Measurements from ENCODE around the gene NUB1.
A peak's percentile ranks its signal among the peaks of the same experiment; 100 is the strongest.

NUB1 gene

GRCh38 chr7:151426441-151426903, 84.9 kb downstream of the NUB1 start:
- no peaks in the 10 kb centered on the region for H3K9me3 ChIP-seq (ENCODE audit: control insufficient read depth in 2 of 2, low read length in 2 of 2)
- no peak overlapping the region for H3K9ac ChIP-seq (ENCODE audit: low read length in 2 of 2)
- no peak overlapping the region for H3K27ac ChIP-seq (ENCODE audit: low read length)
- no peaks in the 10 kb centered on the region for H3K36me3 ChIP-seq (ENCODE audit: control insufficient read depth in 2 of 2, insufficient read depth in 2 of 2, low read length in 2 of 2)
- H3K4me1 ChIP-seq (ENCODE audit: control insufficient read depth, insufficient read depth, low read length), result peaks cover 8% of the 10 kb centered on the region
- peaks cover 0 to 3% of the 10 kb centered on the region in 2 donors for H3K27me3 ChIP-seq (ENCODE audit: control insufficient read depth in 1 of 2, insufficient read depth in 2 of 2, low read length in 2 of 2)
- H3K4me3 ChIP-seq (ENCODE audit: low read length in 2 of 2), result peak overlapping the region in 1 of 2 donors; percentile 35

- Histone ChIP-seq H3K4me3 (ENCODE audit: low read length in 2 of 2) (no peak overlapping the region), H3K4me1 (ENCODE audit: control insufficient read depth, insufficient read depth, low read length) (peaks cover 8% of the 10 kb centered on the region), H3K27ac (ENCODE audit: low read length) (no peak overlapping the region), H3K9me3 (ENCODE audit: control insufficient read depth in 2 of 2, low read length in 2 of 2) (no peaks in the 10 kb centered on the region), H3K9ac (ENCODE audit: low read length in 2 of 2) (no peak overlapping the region), H3K27me3 (ENCODE audit: control insufficient read depth in 1 of 2, insufficient read depth in 2 of 2, low read length in 2 of 2) (no peaks in the 10 kb centered on the region), H3K36me3 (ENCODE audit: control insufficient read depth in 2 of 2, insufficient read depth in 2 of 2, low read length in 2 of 2) (no peaks in the 10 kb centered on the region)
These were observed 85.5 kb downstream of the NUB1 start for GRCh38 chr7:151426904-151427704.

- H3K36me3 ChIP-seq (ENCODE audit: control insufficient read depth in 2 of 2, insufficient read depth in 2 of 2, low read length in 2 of 2), result no peaks in the 10 kb centered on the region
- no peak overlapping the region for H3K27ac ChIP-seq (ENCODE audit: low read length)
- H3K27me3 ChIP-seq (ENCODE audit: control insufficient read depth in 1 of 2, insufficient read depth in 2 of 2, low read length in 2 of 2), result no peaks in the 10 kb centered on the region
- H3K9ac ChIP-seq (ENCODE audit: low read length in 2 of 2), result no peak overlapping the region
- no peaks in the 10 kb centered on the region for H3K9me3 ChIP-seq (ENCODE audit: control insufficient read depth in 2 of 2, low read length in 2 of 2)
- H3K4me1 ChIP-seq (ENCODE audit: control insufficient read depth, insufficient read depth, low read length), result peaks cover 8% of the 10 kb centered on the region
- H3K4me3 ChIP-seq (ENCODE audit: low read length in 2 of 2), result no peak overlapping the region
These were observed 86.2 kb downstream of the NUB1 start for GRCh38 chr7:151427705-151428377.

All from stomach smooth muscle (tissue), 2 donors.